Adipocyte (in vitro differentiated cells): ENCODE results near the gene ARID4B.
A peak's percentile ranks its signal among the peaks of the same experiment; 100 is the strongest.
"Not testable (repeated sequence)": the region's sequence is repeated elsewhere in the genome, so short reads cannot be mapped to it uniquely, and the experiment has no call there.

ENCODE experiments used
- DNase-seq: peaks from one replicate; pipeline ENCODE4 v3.0.0-alpha.2; 2015; ENCODE audit warnings: low read depth
- H3K27me3 ChIP-seq: replicated peaks from 2 replicates; pipeline ENCODE4 v1.7.0; 2013; ENCODE audit warnings: mild to moderate bottlenecking, low read length, moderate library complexity; ENCODE audit not compliant: control insufficient read depth, insufficient read depth
- H3K36me3 ChIP-seq: 2 replicates; pipeline ENCODE4 v1.7.0; 2013; ENCODE audit warnings: low read length, mild to moderate bottlenecking, moderate library complexity; ENCODE audit not compliant: control insufficient read depth, insufficient read depth, severe bottlenecking
- H3K4me1 ChIP-seq: 2 replicates; pipeline ENCODE4 v1.7.0; 2013; ENCODE audit warnings: mild to moderate bottlenecking, low read length, moderate library complexity; ENCODE audit not compliant: control insufficient read depth, insufficient read depth
- H3K4me3 ChIP-seq: 2 replicates; pipeline ENCODE4 v1.7.0; 2013; ENCODE audit warnings: mild to moderate bottlenecking, low read length, moderate library complexity
- H3K9ac ChIP-seq: 2 replicates; pipeline ENCODE4 v1.7.0; 2013; ENCODE audit warnings: mild to moderate bottlenecking, low read length, moderate library complexity
- H3K9me3 ChIP-seq: 2 replicates; pipeline ENCODE4 v1.7.0; 2013; ENCODE audit warnings: mild to moderate bottlenecking, low read length, moderate library complexity; ENCODE audit not compliant: control insufficient read depth

The ARID4B gene

DNA sequence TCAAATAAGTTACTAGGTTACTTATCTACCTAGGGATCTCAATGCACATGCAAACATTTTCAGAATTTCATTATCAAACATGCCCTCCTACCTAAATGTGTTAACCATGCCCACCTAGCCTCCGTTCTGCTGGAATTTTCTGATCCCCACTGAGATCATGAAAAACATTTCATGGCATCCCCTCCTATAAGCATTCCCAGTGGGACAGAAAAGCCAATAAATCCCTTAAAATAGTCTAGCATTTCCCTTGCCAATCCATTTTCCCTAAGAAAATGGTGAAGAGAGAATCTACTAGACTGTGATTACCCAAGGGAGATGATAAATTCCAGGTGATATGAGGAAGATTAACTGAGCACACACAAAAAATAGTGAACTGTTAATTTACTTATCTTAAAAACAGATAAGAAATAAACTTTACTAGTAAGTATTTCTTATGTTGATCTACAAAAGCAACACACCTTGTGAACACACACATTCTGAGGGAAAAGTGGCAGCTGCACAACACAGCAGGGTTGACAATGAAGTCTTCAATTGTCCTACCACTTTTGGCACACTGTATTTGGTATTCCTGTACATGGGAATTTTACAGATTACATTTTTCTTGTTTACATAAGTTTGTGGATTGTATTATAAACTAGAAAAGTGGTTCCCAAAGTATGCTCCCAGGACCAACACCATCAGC, 49.6 kb downstream of the ARID4B start:
- no peaks in the 10 kb centered on the region for H3K9me3 ChIP-seq
- DNase-seq, result no peak
- no peaks in the 10 kb centered on the region for H3K36me3 ChIP-seq
- no peaks in the 10 kb centered on the region for H3K4me1 ChIP-seq
- no peaks in the 10 kb centered on the region for H3K27me3 ChIP-seq
- no peak overlapping the region for H3K9ac ChIP-seq
- no peak overlapping the region for H3K4me3 ChIP-seq

DNA sequence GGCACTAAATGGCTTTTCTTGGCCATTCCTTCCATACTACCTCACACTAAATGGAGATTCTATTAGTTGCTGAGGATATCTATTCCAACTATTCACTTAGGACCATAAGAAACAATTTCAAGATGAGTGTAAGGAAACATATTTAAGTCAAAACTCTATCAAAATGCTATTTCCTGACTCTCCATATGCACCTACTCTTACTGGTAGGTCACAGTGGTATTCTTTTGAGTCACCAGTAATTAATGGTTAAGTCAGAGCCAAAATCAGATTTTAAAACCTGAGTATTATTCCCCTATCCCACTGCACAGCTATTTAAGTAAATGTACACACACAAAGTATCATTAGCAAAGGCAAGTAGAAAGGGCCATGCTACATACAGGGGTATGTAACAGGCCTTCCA, 50.3 kb downstream of the ARID4B start:
- H3K27me3 ChIP-seq, result no peaks in the 10 kb centered on the region
- H3K4me1 ChIP-seq, result peaks cover 3% of the 10 kb centered on the region
- no peak overlapping the region for H3K4me3 ChIP-seq
- no peaks in the 10 kb centered on the region for H3K9me3 ChIP-seq
- no peaks in the 10 kb centered on the region for H3K36me3 ChIP-seq
- H3K9ac ChIP-seq, result no peak overlapping the region
- no peak for DNase-seq

- no peaks in the 10 kb centered on the region for H3K36me3 ChIP-seq
- H3K27me3 ChIP-seq, result no peaks in the 10 kb centered on the region
- H3K9ac ChIP-seq, result no peak overlapping the region
- H3K4me3 ChIP-seq, result no peak overlapping the region
- no peaks in the 10 kb centered on the region for H3K9me3 ChIP-seq
- peaks cover 4% of the 10 kb centered on the region for H3K4me1 ChIP-seq
- no peak for DNase-seq
Measured at GRCh38 chr1:235275836-235276235, 52.1 kb downstream of the ARID4B start.

GRCh38 chr1:235275223-235275622, 52.8 kb downstream of the ARID4B start:
- H3K9me3 ChIP-seq, result no peaks in the 10 kb centered on the region

DNA sequence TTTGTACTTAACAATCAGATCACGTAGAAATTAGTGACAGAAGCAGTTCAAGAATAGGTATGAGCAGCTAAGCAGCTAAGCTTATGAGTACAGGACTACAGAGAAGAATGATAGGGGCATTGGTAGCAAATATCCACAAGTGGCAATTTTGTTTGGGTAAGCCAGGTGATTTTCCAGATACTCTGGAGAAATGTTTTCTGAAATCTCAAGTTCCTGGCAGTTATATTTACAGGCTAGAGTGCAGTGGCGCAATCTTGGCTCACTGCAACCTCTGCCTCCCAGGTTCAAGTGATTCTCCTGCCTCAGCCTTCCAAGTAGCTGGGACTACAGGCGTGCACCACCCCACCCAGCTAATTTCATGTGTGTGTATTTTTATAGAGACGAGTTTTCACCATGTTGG, 55.1 kb downstream of the ARID4B start:
- Histone ChIP-seq H3K36me3 (no peaks in the 10 kb centered on the region), H3K4me1 (peaks cover 21% of the 10 kb centered on the region), H3K9me3 (no peaks in the 10 kb centered on the region), H3K27me3 (no peaks in the 10 kb centered on the region), H3K4me3 (no peak overlapping the region), H3K9ac (no peak overlapping the region)
- no peak for DNase-seq

More at GRCh38 chr1:235275223-235275622, 52.8 kb downstream of the ARID4B start:
- DNase-seq, result no peak
- no peaks in the 10 kb centered on the region for H3K36me3 ChIP-seq
- H3K4me3 ChIP-seq, result no peak overlapping the region
- no peaks in the 10 kb centered on the region for H3K27me3 ChIP-seq
- H3K4me1 ChIP-seq, result peaks cover 9% of the 10 kb centered on the region
- H3K9ac ChIP-seq, result no peak overlapping the region

GRCh38 chr1:235270625-235271024, 57.4 kb downstream of the ARID4B start:
- Histone ChIP-seq H3K4me3 (peak overlapping the region; percentile 74), H3K36me3 (no peaks in the 10 kb centered on the region), H3K27me3 (no peaks in the 10 kb centered on the region), H3K9ac (peak overlapping the region; percentile 78), H3K4me1 (peaks cover 29% of the 10 kb centered on the region), H3K9me3 (no peaks in the 10 kb centered on the region)
- peak; percentile 66 for DNase-seq

GRCh38 chr1:235269990-235270389, 58.0 kb downstream of the ARID4B start:
- not testable (repeated sequence) for DNase-seq, H3K27me3 ChIP-seq, H3K36me3 ChIP-seq, H3K9me3 ChIP-seq
- Histone ChIP-seq H3K9ac (peak overlapping the region; percentile 78), H3K4me3 (peak overlapping the region; percentile 74), H3K4me1 (peaks cover 30% of the 10 kb centered on the region)

DNA sequence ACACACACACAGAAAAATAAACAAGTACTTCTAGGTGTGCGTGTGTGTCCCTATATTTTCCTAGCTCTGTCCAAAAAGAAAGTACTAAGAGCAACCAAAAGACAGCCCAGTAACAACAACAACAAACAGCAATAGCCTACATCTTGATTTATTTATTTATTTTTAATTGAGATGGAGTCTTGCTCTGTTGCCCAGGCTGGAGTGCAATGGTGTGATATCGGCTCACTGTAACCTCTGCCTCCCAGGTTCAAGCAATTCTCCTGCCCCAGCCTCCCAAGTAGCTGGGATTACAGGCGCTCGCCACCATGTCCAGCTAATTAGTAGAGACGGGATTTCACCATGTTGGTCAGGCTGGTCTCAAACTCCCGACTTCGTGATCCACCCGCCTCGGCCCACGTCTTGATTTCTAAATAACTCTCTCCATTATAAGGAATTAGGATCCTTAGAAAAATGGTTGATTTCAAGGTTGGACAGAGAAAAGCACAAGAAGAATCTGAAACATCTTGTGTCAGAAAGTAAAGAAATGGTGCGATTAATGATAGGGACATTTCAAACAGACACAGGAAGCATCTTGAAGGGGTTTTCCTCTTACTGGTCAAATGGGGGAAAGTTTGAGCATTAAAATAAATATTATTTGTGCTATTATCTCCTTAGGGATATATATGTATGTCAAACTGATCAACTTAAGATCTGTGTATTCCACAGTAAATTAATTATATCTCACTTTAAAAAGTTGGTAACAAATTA, 59.4 kb downstream of the ARID4B start:
- DNase-seq, result no peak
- Histone ChIP-seq H3K9ac (no peak overlapping the region), H3K36me3 (no peaks in the 10 kb centered on the region), H3K4me3 (no peak overlapping the region), H3K27me3 (no peaks in the 10 kb centered on the region), H3K9me3 (no peaks in the 10 kb centered on the region), H3K4me1 (peaks cover 30% of the 10 kb centered on the region)

GRCh38 chr1:235266967-235267366, 61.0 kb downstream of the ARID4B start:
- H3K36me3 ChIP-seq, result no peaks in the 10 kb centered on the region
- H3K9ac ChIP-seq, result no peak overlapping the region
- H3K4me3 ChIP-seq, result no peak overlapping the region
- no peaks in the 10 kb centered on the region for H3K27me3 ChIP-seq
- no peaks in the 10 kb centered on the region for H3K9me3 ChIP-seq
- H3K4me1 ChIP-seq, result peaks cover 32% of the 10 kb centered on the region
- DNase-seq, result no peak

DNA sequence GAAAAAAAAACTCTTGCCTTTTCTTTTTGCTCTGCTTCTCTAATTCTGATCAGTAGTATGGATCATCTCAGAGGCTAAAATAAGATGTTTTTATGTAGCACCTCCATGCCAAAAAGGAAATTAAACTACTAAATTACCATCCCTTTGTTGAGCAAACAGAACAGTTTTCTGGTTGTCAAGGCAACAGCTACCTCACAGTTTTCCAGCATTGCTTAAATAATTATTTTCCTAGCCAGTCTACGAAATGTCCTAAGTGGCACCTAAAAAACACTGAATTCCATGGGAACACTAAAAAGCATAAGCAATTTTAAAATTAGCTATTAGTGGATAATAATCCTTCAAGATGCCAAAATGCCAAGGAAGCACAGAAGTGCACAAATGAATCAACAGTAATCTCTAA, 61.7 kb downstream of the ARID4B start:
- peaks cover 32% of the 10 kb centered on the region for H3K4me1 ChIP-seq
- H3K4me3 ChIP-seq, result no peak overlapping the region

DNA sequence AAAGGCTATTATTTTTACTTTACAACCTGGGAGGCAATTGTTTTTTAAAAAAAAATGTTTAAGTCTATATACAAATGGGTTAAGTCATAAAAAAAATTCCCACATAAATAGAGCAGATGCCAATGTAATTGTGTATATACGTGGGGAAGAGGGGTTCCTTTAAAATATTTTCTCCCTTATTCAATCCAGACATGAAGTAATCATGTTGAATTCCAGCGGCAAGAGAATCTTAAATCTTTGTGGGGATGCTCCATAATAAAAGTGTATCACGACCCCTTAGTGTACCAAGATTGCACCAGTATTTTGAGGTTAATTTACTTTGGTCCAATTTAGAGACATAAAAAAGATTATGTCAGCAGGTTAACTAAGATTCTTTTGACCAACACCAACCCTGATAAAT, 62.1 kb downstream of the ARID4B start:
- no peaks in the 10 kb centered on the region for H3K36me3 ChIP-seq
- H3K9ac ChIP-seq, result no peak overlapping the region
- peaks cover 32% of the 10 kb centered on the region for H3K4me1 ChIP-seq
- peak; percentile 16 for DNase-seq
- no peaks in the 10 kb centered on the region for H3K9me3 ChIP-seq
- no peak overlapping the region for H3K4me3 ChIP-seq
- H3K27me3 ChIP-seq, result no peaks in the 10 kb centered on the region

More for the DNA sequence above, 61.7 kb downstream of the ARID4B start:
- Histone ChIP-seq H3K9me3 (no peaks in the 10 kb centered on the region), H3K9ac (no peak overlapping the region), H3K36me3 (no peaks in the 10 kb centered on the region), H3K27me3 (no peaks in the 10 kb centered on the region)
- peak; percentile 15 for DNase-seq
